IgD-negative memory B cell (primary cell): ENCODE measurements around the gene TFAP2E. TPM values are rescaled to one million over a fixed set of nuclear protein-coding genes. Genes with fewer than 3 reads are reported as not detected.
"Not testable (repeated sequence)": the region's sequence is repeated elsewhere in the genome, so short reads cannot be mapped to it uniquely, and the experiment has no call there.

Source experiments
- H3K27ac Mint-ChIP-seq, 3 donors: one replicate each; pipeline ENCODE4 v1.8.0; 2020 to 2022; ENCODE audit warnings: mild to moderate bottlenecking in 3 of 3, mixed read lengths in 3 of 3, moderate library complexity in 1 of 3
- H3K27me3 Mint-ChIP-seq: one replicate; pipeline ENCODE4 v1.8.0; 2021; ENCODE audit warnings: mixed read lengths
- H3K36me3 Mint-ChIP-seq: one replicate; pipeline ENCODE4 v1.8.0; 2020; ENCODE audit warnings: mild to moderate bottlenecking, mixed read lengths
- H3K4me1 Mint-ChIP-seq, 3 donors: one replicate each; pipeline ENCODE4 v1.8.0; 2020 to 2022; ENCODE audit warnings: mixed read lengths in 3 of 3, mild to moderate bottlenecking in 1 of 3
- H3K4me3 Mint-ChIP-seq, 4 donors: one replicate each; pipeline ENCODE4 v1.8.0; 2020 to 2022; ENCODE audit warnings: mild to moderate bottlenecking in 4 of 4, mixed read lengths in 4 of 4, moderate library complexity in 3 of 4
- H3K9me3 Mint-ChIP-seq, 3 donors: one replicate each; pipeline ENCODE4 v1.8.0; 2020 to 2021; ENCODE audit warnings: mixed read lengths in 3 of 3, mild to moderate bottlenecking in 1 of 3
- polyA plus RNA-seq: library from polyadenylated mRNA; unstranded; fragments of 300-500 nt; fragmentation: Illumina TruSeq; gene quantifications from one replicate; pipeline ENCODE4 v1.2.3, GENCODE V29; 2021

TFAP2E gene
- polyA plus RNA-seq, 1 donor from 2014 or later = 0.31 TPM

GRCh38 chr1:35575416-35575958 lies 2.4 kb downstream of the TFAP2E start:
- Mint-ChIP-seq H3K4me3 (peak overlapping the region; percentile 6 to 71 (median 62)), H3K9me3 (peaks cover 0 to 2% (median 0%) of the 10 kb centered on the region in 3 donors), H3K4me1 (peaks cover 9 to 10% (median 10%) of the 10 kb centered on the region in 3 donors), H3K27me3 (peaks cover 18% of the 10 kb centered on the region), H3K27ac (peak overlapping the region in 2 of 3 donors; percentile 10 to 18), H3K36me3 (peaks cover 3% of the 10 kb centered on the region)

GRCh38 chr1:35576061-35576765 lies 3.1 kb downstream of the TFAP2E start:
- Mint-ChIP-seq H3K4me3 (peak overlapping the region; percentile 71 to 96 (median 88)), H3K4me1 (peaks cover 10 to 16% (median 11%) of the 10 kb centered on the region in 3 donors), H3K27ac (peak overlapping the region in 2 of 3 donors; percentile 80 to 89), H3K36me3 (peaks cover 3% of the 10 kb centered on the region), H3K27me3 (peaks cover 15% of the 10 kb centered on the region), H3K9me3 (peaks cover 0 to 2% (median 0%) of the 10 kb centered on the region in 3 donors)

DNA sequence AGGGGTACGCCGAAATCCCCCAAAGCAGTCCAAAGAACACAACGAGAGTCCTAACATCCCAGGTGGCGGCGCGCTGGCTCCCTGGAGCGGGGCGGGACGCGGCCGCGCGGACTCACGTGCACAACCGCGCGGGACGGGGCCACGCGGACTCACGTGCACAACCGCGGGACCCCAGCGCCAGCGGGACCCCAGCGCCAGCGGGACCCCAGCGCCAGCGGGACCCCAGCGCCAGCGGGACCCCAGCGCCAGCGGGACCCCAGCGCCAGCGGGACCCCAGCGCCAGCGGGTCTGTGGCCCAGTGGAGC lies 3.6 kb downstream of the TFAP2E start:
- H3K36me3 Mint-ChIP-seq, H3K9me3 Mint-ChIP-seq: not testable (repeated sequence)
- Mint-ChIP-seq H3K27ac (peak overlapping the region in 2 of 3 donors; percentile 80 to 89), H3K4me1 (peaks cover 10 to 16% (median 11%) of the 10 kb centered on the region in 3 donors), H3K27me3 (peaks cover 11% of the 10 kb centered on the region), H3K4me3 (peak overlapping the region; percentile 71 to 98 (median 88))

DNA sequence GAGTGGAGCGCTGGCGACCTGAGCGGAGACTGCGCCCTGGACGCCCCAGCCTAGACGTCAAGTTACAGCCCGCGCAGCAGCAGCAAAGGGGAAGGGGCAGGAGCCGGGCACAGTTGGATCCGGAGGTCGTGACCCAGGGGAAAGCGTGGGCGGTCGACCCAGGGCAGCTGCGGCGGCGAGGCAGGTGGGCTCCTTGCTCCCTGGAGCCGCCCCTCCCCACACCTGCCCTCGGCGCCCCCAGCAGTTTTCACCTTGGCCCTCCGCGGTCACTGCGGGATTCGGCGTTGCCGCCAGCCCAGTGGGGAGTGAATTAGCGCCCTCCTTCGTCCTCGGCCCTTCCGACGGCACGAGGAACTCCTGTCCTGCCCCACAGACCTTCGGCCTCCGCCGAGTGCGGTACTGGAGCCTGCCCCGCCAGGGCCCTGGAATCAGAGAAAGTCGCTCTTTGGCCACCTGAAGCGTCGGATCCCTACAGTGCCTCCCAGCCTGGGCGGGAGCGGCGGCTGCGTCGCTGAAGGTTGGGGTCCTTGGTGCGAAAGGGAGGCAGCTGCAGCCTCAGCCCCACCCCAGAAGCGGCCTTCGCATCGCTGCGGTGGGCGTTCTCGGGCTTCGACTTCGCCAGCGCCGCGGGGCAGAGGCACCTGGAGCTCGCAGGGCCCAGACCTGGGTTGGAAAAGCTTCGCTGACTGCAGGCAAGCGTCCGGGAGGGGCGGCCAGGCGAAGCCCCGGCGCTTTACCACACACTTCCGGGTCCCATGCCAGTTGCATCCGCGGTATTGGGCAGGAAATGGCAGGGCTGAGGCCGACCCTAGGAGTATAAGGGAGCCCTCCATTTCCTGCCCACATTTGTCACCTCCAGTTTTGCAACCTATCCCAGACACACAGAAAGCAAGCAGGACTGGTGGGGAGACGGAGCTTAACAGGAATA lies 4.2 kb downstream of the TFAP2E start:
- peaks cover 3% of the 10 kb centered on the region for H3K36me3 Mint-ChIP-seq
- H3K27me3 Mint-ChIP-seq = peaks cover 9% of the 10 kb centered on the region
- H3K27ac Mint-ChIP-seq = peak overlapping the region in 2 of 3 donors; percentile 88 to 89

GRCh38 chr1:35580949-35581388 lies 7.9 kb downstream of the TFAP2E start:
- H3K36me3 Mint-ChIP-seq = no peaks in the 10 kb centered on the region
- no peaks in the 10 kb centered on the region for H3K27me3 Mint-ChIP-seq
- H3K4me1 Mint-ChIP-seq = peaks cover 10 to 16% (median 13%) of the 10 kb centered on the region in 3 donors
- H3K4me3 Mint-ChIP-seq = peak overlapping the region in 1 of 4 donors; percentile 23
- H3K27ac Mint-ChIP-seq = peak overlapping the region in 1 of 3 donors; percentile 39
- H3K9me3 Mint-ChIP-seq = peaks cover 0 to 2% (median 0%) of the 10 kb centered on the region in 3 donors

More for the DNA sequence above, 4.2 kb downstream of the TFAP2E start:
- Mint-ChIP-seq H3K4me3 (peak overlapping the region; percentile 71 to 98 (median 87)), H3K4me1 (peaks cover 10 to 16% (median 11%) of the 10 kb centered on the region in 3 donors), H3K9me3 (peaks cover 0 to 2% (median 0%) of the 10 kb centered on the region in 3 donors)

GRCh38 chr1:35581621-35582020 lies 8.5 kb downstream of the TFAP2E start:
- Mint-ChIP-seq H3K4me1 (peaks cover 6 to 13% (median 13%) of the 10 kb centered on the region in 3 donors), H3K27ac (peak overlapping the region in 1 of 3 donors; percentile 19), H3K4me3 (peak overlapping the region in 2 of 4 donors; percentile 23 to 45)
- not testable (repeated sequence) for H3K36me3 Mint-ChIP-seq, H3K27me3 Mint-ChIP-seq, H3K9me3 Mint-ChIP-seq

- no peaks in the 10 kb centered on the region for H3K9me3 Mint-ChIP-seq
- no peak overlapping the region for H3K4me3 Mint-ChIP-seq
- peaks cover 0 to 5% (median 5%) of the 10 kb centered on the region in 3 donors for H3K4me1 Mint-ChIP-seq
- H3K27ac Mint-ChIP-seq = no peak overlapping the region
- H3K27me3 Mint-ChIP-seq = no peaks in the 10 kb centered on the region
- peaks cover 5% of the 10 kb centered on the region for H3K36me3 Mint-ChIP-seq
Measured at GRCh38 chr1:35585281-35585680, 12.2 kb downstream of the TFAP2E start.

GRCh38 chr1:35585805-35586204 lies 12.7 kb downstream of the TFAP2E start:
- not testable (repeated sequence) for H3K36me3 Mint-ChIP-seq

DNA sequence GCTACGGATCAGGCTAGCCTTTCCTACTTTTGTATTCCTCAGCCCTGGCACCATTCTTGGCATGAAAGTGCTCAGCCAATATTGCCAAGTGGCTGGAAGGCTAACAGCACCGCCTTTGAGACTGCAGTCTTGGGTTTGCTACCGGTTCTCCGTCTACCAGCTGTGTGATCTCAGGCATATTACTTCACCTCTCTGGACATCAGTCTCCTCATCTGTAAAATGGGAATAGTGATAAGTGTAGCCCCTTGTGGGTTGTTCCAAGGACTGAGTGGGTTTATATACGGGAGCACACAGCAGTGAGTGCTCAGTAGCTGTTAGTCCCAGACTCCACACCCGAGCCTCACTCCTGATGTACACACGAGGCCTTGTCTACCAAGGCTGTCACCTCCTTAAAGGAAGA lies 13.7 kb downstream of the TFAP2E start:
- Mint-ChIP-seq H3K36me3 (peaks cover 5% of the 10 kb centered on the region), H3K4me3 (no peak overlapping the region), H3K27me3 (no peaks in the 10 kb centered on the region)

More at GRCh38 chr1:35585805-35586204, 12.7 kb downstream of the TFAP2E start:
- H3K4me3 Mint-ChIP-seq, H3K27me3 Mint-ChIP-seq, H3K4me1 Mint-ChIP-seq, H3K9me3 Mint-ChIP-seq, H3K27ac Mint-ChIP-seq: not testable (repeated sequence)

GRCh38 chr1:35587736-35588135 lies 14.6 kb downstream of the TFAP2E start:
- Mint-ChIP-seq H3K9me3 (no peaks in the 10 kb centered on the region), H3K4me3 (no peak overlapping the region), H3K27ac (no peak overlapping the region), H3K4me1 (peaks cover 0 to 3% (median 0%) of the 10 kb centered on the region in 3 donors), H3K27me3 (no peaks in the 10 kb centered on the region), H3K36me3 (peaks cover 5% of the 10 kb centered on the region)

More for the DNA sequence above, 13.7 kb downstream of the TFAP2E start:
- peaks cover 0 to 3% (median 0%) of the 10 kb centered on the region in 3 donors for H3K4me1 Mint-ChIP-seq
- H3K9me3 Mint-ChIP-seq = no peaks in the 10 kb centered on the region
- no peak overlapping the region for H3K27ac Mint-ChIP-seq

GRCh38 chr1:35588197-35588910 lies 15.2 kb downstream of the TFAP2E start:
- no peaks in the 10 kb centered on the region for H3K9me3 Mint-ChIP-seq
- H3K4me1 Mint-ChIP-seq = peaks cover 0 to 1% (median 0%) of the 10 kb centered on the region in 3 donors
- peak overlapping the region in 1 of 4 donors; percentile 41 for H3K4me3 Mint-ChIP-seq
- H3K27me3 Mint-ChIP-seq = no peaks in the 10 kb centered on the region
- H3K36me3 Mint-ChIP-seq = peaks cover 5% of the 10 kb centered on the region
- H3K27ac Mint-ChIP-seq = no peak overlapping the region

GRCh38 chr1:35589516-35590427 lies 16.7 kb downstream of the TFAP2E start:
- Mint-ChIP-seq H3K36me3 (peaks cover 5% of the 10 kb centered on the region), H3K4me1 (peaks cover 0 to 1% (median 0%) of the 10 kb centered on the region in 3 donors), H3K27me3 (no peaks in the 10 kb centered on the region), H3K27ac (peak overlapping the region in 1 of 3 donors; percentile 13), H3K4me3 (no peak overlapping the region), H3K9me3 (no peaks in the 10 kb centered on the region)

DNA sequence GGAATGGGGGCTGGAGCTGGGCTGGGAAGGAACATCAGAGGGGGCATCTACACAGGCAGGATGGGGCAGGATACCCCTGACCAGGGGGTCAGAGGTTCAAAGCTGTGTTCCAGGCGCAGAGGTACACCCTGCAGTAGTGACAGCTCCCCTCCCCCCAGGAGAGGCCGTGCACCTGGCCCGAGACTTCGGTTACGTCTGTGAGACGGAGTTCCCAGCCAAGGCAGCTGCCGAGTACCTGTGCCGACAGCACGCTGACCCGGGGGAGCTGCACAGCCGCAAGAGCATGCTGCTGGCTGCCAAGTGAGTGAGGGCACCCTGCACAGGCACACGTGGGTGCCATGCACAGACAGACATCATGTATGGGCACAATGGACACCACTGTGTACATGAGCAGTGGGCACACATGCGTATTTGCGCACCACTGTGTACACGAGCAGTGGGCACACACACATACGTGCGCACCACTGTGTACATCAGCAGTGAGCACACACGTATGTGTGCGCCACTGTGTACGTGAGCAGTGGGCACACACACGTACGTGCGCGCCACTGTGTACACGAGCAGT lies 17.4 kb downstream of the TFAP2E start:
- Mint-ChIP-seq H3K27ac (peak overlapping the region in 1 of 3 donors; percentile 13), H3K9me3 (no peaks in the 10 kb centered on the region), H3K4me1 (peaks cover 0 to 1% (median 0%) of the 10 kb centered on the region in 3 donors), H3K4me3 (no peak overlapping the region), H3K27me3 (no peaks in the 10 kb centered on the region), H3K36me3 (peaks cover 5% of the 10 kb centered on the region)
